ENCODE results near the gene SLC11A2. TPM values are rescaled to one million over a fixed set of nuclear protein-coding genes. Genes with fewer than 3 reads are reported as not detected.
"Not testable (repeated sequence)": the region's sequence is repeated elsewhere in the genome, so short reads cannot be mapped to it uniquely, and the experiment has no call there.

Gene SLC11A2
- total RNA-seq, 1 experiment from 2014 or later, result 38.7 TPM

DNA sequence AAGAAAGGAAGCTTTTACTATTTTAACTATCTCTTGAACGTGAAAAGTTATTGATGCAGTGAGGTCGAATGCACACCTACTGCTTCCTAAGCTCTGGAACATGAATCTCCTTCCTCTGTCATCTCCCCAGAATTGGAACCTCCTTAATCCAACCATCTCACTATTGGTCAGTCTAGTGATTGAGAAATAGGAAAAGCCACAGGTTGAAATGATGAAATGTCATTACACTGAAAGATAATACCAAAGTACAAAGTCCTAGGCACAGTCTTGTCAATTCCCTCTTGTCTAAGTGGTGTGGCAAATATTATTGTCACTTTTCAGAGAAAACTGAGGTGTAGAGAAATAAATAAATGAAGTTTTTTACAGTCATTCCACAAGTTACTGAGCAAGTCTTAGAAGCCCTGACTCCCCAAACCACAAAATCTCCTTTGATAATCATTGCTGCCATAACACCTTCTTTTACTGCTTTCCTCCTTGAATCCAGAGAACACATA is 93.3 kb downstream of the SLC11A2 start:
- Histone ChIP-seq H4K20me1 (ENCODE audit: insufficient read depth) (no peaks in the 10 kb centered on the region), H3K36me3 (ENCODE audit: control insufficient read depth in 1 of 2, insufficient read depth in 2 of 2, low read length in 2 of 2) (no peaks in the 10 kb centered on the region), H3K27ac (ENCODE audit: low read depth, low read length) (no peak overlapping the region), H3K9me3 (ENCODE audit: control insufficient read depth in 1 of 2, insufficient read depth in 1 of 2, low read depth in 1 of 2, low read length in 2 of 2) (no peaks in the 10 kb centered on the region), H3K27me3 (ENCODE audit: insufficient read depth, low read length) (no peaks in the 10 kb centered on the region), H3K9me2 (ENCODE audit: insufficient read depth) (no peaks in the 10 kb centered on the region), H3K79me2 (ENCODE audit: insufficient read depth, low read length) (no peaks in the 10 kb centered on the region), H2AFZ (ENCODE audit: low read depth, low read length, poor library complexity, severe bottlenecking) (no peak overlapping the region), H3K9ac (ENCODE audit: low read length) (no peak overlapping the region), H3K4me3 (replicated peaks in 1 of 2; ENCODE audit: low read depth in 1 of 2, low read length in 2 of 2) (no peak overlapping the region), H3K4me2 (ENCODE audit: low read length) (no peak overlapping the region), H3K4me1 (ENCODE audit: control insufficient read depth in 1 of 2, insufficient read depth in 2 of 2, low read length in 2 of 2) (no peaks in the 10 kb centered on the region)
- DNase-seq (ENCODE audit: low read depth, low spot score) (no peak), ATAC-seq (no peak)
- intact Hi-C loops (cut with micrococcal nuclease), result no loop called here
- TF ChIP-seq EZH2phosphoT487 (IDR thresholded peaks at IDR 0.05; ENCODE audit: borderline replicate concordance), result no peak
- TF ChIP-seq SP1 (IDR thresholded peaks at IDR 0.05; ENCODE audit: low read depth), result no peak
- TF ChIP-seq CBX3 (IDR thresholded peaks at IDR 0.05; ENCODE audit: low read depth), result no peak
- TF ChIP-seq EGR1 (IDR thresholded peaks at IDR 0.05; ENCODE audit: low read depth), result no peak
- TF ChIP-seq JUND (IDR thresholded peaks at IDR 0.05), result no peak
- TF ChIP-seq CEBPB (IDR thresholded peaks at IDR 0.05; ENCODE audit: low read depth), result no peak
- TF ChIP-seq ELF1 (IDR thresholded peaks at IDR 0.05; ENCODE audit: borderline replicate concordance, low read depth), result no peak
- TF ChIP-seq POLR2AphosphoS5 (IDR thresholded peaks at IDR 0.05; ENCODE audit: low read depth, low read length), result no peak
- TF ChIP-seq, protein P1, sequence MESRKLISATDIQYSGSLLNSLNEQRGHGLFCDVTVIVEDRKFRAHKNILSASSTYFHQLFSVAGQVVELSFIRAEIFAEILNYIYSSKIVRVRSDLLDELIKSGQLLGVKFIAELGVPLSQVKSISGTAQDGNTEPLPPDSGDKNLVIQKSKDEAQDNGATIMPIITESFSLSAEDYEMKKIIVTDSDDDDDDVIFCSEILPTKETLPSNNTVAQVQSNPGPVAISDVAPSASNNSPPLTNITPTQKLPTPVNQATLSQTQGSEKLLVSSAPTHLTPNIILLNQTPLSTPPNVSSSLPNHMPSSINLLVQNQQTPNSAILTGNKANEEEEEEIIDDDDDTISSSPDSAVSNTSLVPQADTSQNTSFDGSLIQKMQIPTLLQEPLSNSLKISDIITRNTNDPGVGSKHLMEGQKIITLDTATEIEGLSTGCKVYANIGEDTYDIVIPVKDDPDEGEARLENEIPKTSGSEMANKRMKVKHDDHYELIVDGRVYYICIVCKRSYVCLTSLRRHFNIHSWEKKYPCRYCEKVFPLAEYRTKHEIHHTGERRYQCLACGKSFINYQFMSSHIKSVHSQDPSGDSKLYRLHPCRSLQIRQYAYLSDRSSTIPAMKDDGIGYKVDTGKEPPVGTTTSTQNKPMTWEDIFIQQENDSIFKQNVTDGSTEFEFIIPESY (IDR thresholded peaks at IDR 0.05; ENCODE audit: extremely low read depth, insufficient replicate concordance, low read length), result no peak
- TF ChIP-seq, protein P2, sequence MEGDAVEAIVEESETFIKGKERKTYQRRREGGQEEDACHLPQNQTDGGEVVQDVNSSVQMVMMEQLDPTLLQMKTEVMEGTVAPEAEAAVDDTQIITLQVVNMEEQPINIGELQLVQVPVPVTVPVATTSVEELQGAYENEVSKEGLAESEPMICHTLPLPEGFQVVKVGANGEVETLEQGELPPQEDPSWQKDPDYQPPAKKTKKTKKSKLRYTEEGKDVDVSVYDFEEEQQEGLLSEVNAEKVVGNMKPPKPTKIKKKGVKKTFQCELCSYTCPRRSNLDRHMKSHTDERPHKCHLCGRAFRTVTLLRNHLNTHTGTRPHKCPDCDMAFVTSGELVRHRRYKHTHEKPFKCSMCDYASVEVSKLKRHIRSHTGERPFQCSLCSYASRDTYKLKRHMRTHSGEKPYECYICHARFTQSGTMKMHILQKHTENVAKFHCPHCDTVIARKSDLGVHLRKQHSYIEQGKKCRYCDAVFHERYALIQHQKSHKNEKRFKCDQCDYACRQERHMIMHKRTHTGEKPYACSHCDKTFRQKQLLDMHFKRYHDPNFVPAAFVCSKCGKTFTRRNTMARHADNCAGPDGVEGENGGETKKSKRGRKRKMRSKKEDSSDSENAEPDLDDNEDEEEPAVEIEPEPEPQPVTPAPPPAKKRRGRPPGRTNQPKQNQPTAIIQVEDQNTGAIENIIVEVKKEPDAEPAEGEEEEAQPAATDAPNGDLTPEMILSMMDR (IDR thresholded peaks at IDR 0.05 in 2 of 3, conservative IDR thresholded peaks at IDR 0.05 in 1 of 3; ENCODE audit: borderline replicate concordance in 1 of 3, insufficient read depth in 1 of 3, low read depth in 2 of 3, low read length in 2 of 3), result no peak
- TF ChIP-seq SIN3A (IDR thresholded peaks at IDR 0.05; ENCODE audit: low read depth), result no peak
- TF ChIP-seq, protein P3, sequence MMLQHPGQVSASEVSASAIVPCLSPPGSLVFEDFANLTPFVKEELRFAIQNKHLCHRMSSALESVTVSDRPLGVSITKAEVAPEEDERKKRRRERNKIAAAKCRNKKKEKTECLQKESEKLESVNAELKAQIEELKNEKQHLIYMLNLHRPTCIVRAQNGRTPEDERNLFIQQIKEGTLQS (IDR thresholded peaks at IDR 0.05), result no peak
- TF ChIP-seq, protein P4, sequence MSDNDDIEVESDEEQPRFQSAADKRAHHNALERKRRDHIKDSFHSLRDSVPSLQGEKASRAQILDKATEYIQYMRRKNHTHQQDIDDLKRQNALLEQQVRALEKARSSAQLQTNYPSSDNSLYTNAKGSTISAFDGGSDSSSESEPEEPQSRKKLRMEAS (IDR thresholded peaks at IDR 0.05), result no peak
- TF ChIP-seq EZH2 (IDR thresholded peaks at IDR 0.05), result no peak
- no peak for TF ChIP-seq POLR2A (IDR thresholded peaks at IDR 0.05; ENCODE audit: borderline replicate concordance, extremely low read depth, insufficient read depth, insufficient read length)
- POLR2A ChIA-PET, result interaction anchor here (0.6 kb wide), 1 partner anchor 90 kb away, joined by 3 read pairs; no protein-coding TSS in a partner anchor
- CTCF ChIA-PET, result interaction anchor here (0.6 kb wide), 1 partner anchor 285 kb away, joined by 5 read pairs; the partner anchor contains the start of gene POU6F1
- BruUV-seq (replicated peaks), result no TSS peak
- RAD21 ChIA-PET (ENCODE audit: low non-redundant PET in 1 of 2, low total read pairs in 2 of 2, uncharacterized antibody in 2 of 2, unreplicated experiment in 2 of 2), result no interaction called here

DNA sequence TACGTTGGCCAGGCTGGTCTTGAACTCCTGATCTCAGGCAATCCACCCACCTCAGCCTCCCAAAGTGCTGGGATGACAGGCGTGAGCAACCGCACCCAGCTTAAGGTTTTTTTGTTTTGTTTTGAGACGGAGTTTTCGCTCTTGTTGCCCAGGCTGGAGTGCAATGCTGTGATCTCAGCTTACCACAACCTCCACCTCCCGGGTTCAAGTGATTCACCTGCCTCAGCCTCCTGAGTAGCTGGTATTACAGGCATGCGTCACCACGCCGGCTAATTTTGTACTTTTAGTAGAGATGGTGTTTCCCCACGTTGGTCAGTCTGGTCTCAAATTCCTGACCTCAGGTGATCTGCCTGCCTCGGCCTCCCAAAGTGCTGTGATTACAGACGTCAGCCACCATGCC is 95.7 kb downstream of the SLC11A2 start:
- DNase-seq (ENCODE audit: low read depth, low spot score); H3K4me3 ChIP-seq (replicated peaks in 1 of 2; ENCODE audit: low read depth in 1 of 2, low read length in 2 of 2); H3K4me2 ChIP-seq (ENCODE audit: low read length); intact Hi-C loops (cut with micrococcal nuclease); BruUV-seq (replicated peaks); H3K27ac ChIP-seq (ENCODE audit: low read depth, low read length); RAD21 ChIA-PET (ENCODE audit: low non-redundant PET in 1 of 2, low total read pairs in 2 of 2, uncharacterized antibody in 2 of 2, unreplicated experiment in 2 of 2); H3K4me1 ChIP-seq (ENCODE audit: control insufficient read depth in 1 of 2, insufficient read depth in 2 of 2, low read length in 2 of 2); H2AFZ ChIP-seq (ENCODE audit: low read depth, low read length, poor library complexity, severe bottlenecking); H3K9me2 ChIP-seq (ENCODE audit: insufficient read depth); H3K36me3 ChIP-seq (ENCODE audit: control insufficient read depth in 1 of 2, insufficient read depth in 2 of 2, low read length in 2 of 2); H3K9ac ChIP-seq (ENCODE audit: low read length); CTCF ChIA-PET; H3K9me3 ChIP-seq (ENCODE audit: control insufficient read depth in 1 of 2, insufficient read depth in 1 of 2, low read depth in 1 of 2, low read length in 2 of 2); ATAC-seq; H3K79me2 ChIP-seq (ENCODE audit: insufficient read depth, low read length); H4K20me1 ChIP-seq (ENCODE audit: insufficient read depth); H3K27me3 ChIP-seq (ENCODE audit: insufficient read depth, low read length): not testable (repeated sequence)
- POLR2A ChIA-PET, result interaction anchor here (0.7 kb wide), 1 partner anchor 150 kb away, joined by 3 read pairs; no protein-coding TSS in a partner anchor
